ENCODE results near the gene SMIM44.

The SMIM44 gene

DNA sequence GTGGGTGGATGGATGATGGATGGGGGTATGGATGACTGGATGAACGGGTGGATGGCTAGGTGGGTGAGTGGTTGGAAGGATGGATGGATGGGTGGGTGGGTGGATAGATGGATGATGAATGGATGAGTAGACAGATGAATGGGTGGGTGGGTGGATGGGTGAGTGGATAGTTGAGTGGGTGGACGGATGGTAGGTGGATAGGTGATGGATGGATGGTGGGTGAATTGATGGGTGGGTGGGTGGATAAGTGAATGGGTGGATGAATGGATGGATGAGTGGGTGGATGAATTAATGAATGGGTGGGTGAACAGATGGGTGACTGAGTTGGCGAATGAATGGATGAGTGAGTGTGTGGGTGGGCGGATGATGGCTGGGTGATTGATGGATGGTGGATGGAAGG is 7.8 kb downstream of the SMIM44 start:
- no peak for DNase-seq

DNA sequence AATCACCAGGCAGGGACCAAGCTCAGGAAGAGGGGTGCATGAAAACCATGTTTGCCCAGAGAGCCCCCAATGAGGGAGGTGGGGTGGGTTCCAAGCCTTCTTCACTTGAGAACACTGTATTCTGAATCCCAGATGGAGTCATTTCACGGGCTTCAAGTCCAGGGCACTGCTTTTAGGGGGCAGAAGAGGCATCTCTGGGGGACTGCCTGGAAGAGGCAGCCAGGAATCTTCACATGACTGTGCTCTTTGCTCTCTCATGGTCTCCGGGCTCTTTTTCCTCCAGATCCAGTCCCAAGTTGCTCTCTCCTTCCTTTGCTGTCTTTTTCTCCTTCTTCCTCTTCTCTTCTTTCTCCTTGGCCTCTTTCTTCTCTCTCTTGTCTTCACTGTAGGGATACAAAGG is 8.6 kb downstream of the SMIM44 start:
- no peak for DNase-seq

DNA sequence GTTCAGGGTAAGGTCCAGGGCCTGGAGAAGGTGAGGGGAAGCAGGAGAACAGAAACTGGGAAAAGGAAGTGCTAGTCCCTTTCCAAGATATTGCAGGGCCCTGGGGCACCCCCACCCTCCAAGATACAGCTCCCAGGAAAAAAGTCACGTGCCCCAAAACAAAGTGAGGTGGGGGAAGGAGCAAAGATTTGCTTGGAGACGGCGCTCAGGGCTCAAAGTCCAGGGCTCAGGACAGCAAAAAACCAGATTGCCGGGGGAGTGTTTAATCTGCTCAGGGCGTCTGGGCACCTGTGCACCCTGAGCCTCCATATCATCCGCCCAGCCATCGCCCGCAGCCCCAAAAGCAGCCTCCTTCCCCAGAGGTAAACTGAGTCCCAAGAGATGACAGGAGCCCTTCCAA is 9.2 kb downstream of the SMIM44 start:
- no peak for DNase-seq

DNA sequence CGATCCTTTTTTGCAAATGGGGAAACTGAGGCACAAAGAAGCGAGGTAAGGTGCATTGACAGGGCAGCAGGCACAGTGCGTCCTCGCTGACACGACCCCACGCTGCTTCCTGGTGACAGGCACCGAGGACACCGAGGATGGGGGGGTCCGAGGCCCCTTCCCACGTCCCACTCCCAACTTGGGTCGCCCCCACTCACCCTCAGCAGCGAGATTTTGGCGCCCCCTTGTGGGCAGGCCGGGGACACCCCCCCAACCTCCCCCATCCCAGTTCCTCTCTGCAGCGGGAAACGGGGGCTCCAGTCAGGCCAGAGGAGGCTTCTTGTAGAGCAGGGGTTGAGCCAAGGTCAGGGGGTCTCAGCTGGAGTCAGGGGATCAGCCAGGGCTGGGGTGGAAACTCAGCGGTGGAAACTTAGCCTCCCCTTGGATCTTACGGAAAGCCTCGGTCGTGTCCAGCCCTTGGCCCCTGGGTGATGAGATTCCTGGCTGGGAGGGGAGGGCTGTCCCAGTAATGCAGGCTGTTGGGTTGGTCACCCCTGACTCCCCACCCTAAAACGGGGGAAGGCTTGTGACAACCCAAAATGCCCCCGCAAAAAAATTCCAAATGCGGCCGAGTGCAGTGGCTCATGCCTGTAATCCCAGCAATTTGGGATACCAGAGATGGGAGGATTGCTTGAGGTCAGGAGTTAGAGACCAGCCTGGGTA is 11.1 kb downstream of the SMIM44 start:
- peak; percentile 41 for DNase-seq

GRCh38 chr19:3470500-3471128 is 12.6 kb downstream of the SMIM44 start:
- DNase-seq: no peak

DNA sequence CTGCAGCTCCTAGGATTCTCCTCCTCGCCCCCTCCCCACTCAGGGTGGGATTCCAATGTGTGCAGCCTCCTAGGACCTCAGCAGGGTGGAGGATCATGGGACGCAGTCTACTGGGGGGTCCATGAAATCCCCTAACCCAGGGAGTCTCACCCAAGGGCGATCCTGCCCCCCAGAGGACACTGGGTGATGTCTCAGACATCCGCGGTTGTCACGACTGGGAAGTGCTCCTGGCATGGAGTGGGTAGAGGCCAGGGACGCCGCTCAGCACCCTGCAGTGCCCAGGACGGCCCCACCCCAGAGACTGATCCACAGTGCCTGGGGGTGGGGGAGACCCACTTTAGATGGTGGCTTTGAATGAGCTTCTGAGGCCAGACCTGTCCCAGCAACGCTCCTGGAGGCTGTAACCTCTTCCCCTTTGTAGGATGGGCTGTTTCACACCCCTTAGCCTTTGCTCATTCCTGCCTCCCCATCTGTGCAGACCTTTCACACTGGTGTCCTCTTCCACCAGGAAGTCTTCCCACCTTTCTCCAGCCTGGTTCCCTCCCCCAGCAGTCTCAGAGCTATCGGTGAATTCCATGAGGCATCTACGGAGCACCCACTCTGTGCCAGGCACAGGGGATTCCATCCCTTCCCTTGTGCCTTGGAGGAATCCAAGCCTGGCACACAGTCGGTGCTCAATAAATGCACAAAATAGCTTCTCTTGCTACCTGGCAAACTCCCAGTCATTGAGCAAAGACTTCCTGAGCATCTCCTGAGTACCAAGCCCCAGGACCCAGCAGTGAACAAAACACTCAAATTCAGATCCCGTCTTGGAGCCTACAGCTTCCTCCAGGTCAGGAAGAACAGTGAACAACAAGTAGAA is 13.4 kb downstream of the SMIM44 start:
- no peak for DNase-seq

GRCh38 chr19:3468211-3468610 is 15.0 kb downstream of the SMIM44 start:
- DNase-seq: no peak

DNA sequence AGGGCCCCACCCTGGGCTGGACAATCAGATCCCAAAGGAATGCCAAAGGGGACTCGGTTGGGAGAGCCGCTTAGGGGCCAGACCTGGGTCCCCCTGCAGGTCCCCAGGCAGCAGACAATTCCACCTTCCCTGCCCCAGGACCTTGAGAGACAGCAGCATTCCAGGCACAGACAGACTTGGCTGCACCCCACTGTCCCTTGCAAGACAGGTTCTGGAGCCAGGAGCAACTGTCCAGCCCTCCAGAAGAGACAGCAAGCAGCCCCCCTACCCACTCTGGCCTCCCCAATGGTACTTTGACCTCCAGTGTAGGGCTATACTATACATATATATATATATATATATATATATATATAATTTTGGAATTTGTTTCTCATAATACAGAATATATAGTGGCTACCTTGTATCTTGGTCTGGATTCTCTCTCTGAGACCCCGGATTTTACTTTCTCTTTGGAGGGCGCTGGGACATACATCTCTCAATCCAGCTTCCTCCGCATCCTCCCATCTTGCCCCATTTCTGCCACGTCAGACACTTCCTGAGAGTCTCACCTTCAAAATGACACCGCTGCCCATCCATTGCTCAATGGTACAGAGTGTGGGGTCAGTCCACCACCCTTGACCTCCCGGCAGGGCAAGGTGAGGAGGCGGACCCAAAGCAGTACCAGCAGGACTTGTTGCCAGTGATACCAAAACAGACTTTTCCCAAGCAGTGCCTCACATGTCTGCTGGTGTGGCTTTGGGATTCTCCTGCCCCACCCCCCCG is 15.6 kb downstream of the SMIM44 start:
- no peak for DNase-seq

DNA sequence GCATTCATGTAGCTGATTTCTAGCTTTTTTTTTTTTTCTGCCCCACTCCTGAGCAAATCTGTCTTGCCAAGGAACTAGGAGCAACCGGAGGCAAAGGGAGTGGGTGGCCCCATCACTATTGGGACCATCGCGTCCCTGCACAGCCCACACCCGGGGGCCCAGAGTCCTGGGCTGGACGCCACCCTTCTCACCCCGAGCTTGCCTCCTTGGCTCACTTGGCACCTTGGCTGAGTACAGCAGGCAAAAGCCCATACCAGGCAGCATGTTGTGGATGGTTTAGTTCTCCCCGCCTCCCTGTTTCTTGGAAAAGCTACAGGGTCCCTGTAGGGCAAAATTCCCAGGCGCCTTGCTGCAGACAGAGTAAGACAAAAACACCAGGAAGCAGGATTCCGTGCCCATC is 16.6 kb downstream of the SMIM44 start:
- DNase-seq: no peak

- DNase-seq: no peak
Observed at GRCh38 chr19:3465552-3465951, 17.7 kb downstream of the SMIM44 start.

DNA sequence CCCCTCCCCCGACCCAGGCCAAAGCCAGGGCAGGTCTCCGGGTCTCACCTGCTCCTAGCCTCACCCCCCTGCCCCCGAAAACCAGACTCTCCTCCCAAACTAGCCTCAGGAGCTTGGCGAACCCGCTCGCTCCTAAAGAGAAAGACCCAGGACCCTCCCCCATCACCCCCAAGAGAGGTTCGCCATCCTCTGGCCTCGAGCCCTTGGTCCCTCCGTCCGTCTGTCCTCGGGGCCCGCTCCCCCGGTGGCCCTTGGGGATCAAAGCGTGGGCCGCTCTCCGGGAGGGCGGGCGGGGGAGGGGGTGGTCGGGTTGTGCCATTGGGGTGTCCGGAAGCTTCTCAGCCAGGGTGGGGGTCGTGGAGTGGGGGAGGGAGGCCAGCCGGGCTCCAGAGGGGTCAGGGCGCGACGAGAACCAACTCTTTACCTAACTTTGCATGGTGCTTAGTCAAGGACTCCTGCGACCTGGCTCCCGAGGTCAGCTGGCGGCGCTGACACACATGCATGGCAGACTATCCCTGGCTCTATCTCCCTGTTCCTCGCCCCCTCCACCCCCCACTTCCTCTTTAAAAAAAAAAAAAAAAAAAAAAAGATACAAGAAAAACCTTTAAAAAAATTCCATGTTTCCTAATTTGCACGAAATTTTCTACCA is 18.5 kb downstream of the SMIM44 start:
- DNase-seq: no peak

- DNase-seq: no peak
Observed at GRCh38 chr19:3463714-3464586, 19.3 kb downstream of the SMIM44 start.

GRCh38 chr19:3462991-3463713 is 20.1 kb downstream of the SMIM44 start:
- DNase-seq: no peak

GRCh38 chr19:3459965-3460582 is 23.2 kb downstream of the SMIM44 start:
- no peak for DNase-seq

GRCh38 chr19:3459089-3459881 is 24.0 kb downstream of the SMIM44 start:
- DNase-seq: peak; percentile 67

DNA sequence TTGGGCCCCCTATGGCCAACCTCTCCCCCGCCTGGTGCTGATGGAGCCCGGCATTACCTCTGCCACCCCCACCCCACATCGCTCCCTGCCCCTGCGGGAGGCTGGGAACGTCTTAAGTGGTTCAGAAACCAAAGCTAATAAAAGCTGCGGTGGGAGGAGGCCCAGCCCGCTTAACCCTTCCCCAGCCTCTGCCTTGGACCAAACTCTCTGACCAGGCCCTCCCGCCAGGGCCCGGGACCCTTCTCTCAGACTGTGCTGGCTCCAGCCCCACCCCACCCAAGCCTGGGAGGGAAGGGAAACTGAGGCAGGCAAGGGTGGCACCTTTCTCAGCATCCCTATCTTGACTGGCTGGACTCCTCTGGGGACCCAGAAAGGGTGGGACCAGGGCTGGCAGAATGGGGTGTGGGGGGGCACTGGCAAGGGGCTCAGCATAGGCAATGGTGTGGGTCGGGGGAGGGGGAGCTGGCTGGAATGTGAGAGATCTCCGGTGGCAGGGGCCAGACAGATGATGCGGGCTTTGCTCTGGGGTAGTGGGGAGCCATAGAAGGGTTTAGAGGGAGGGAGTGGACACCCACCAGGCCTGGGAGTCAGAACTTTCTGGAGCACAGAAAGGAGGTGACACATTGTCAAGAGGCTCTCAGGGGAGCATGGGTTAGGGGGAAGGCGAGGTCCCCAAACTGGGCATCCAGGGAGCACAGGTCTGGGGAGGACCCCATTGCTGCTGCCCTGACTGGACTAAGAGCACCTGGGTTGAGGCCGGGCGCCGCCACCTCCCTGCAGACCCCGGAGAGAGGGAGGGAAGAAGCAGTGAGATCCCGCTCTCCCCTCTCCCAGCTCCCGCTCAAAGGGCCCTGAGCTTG is 24.8 kb downstream of the SMIM44 start:
- DNase-seq: no peak

GRCh38 chr19:3457528-3458228 is 25.6 kb downstream of the SMIM44 start:
- DNase-seq: no peak

All from hematopoietic multipotent progenitor cell treated with erythropoietin and hydrocortisone succinate and interleukin-3 and kit ligand, for 6 days (in vitro differentiated cells).